Effector memory CD4-positive, alpha-beta T cell (primary cell): Measurements from ENCODE around the gene CNTN1.
"Not testable (repeated sequence)": the region's sequence is repeated elsewhere in the genome, so short reads cannot be mapped to it uniquely, and the experiment has no call there.

Experiments
- DNase-seq, 3 donors: peaks; one replicate each; pipeline ENCODE4 v3.0.0-alpha.2; 2020
- H3K27ac ChIP-seq: 2 replicates; pipeline ENCODE4 v1.7.0; 2013; ENCODE audit warnings: mild to moderate bottlenecking, low read length, moderate library complexity; ENCODE audit not compliant: insufficient read depth, poor library complexity, severe bottlenecking
- H3K27me3 ChIP-seq: replicated peaks from 2 replicates; pipeline ENCODE4 v1.7.0; 2013; ENCODE audit warnings: mild to moderate bottlenecking, low read length; ENCODE audit not compliant: insufficient read depth, control insufficient read depth, poor library complexity, severe bottlenecking
- H3K36me3 ChIP-seq: 2 replicates; pipeline ENCODE4 v1.7.0; 2013; ENCODE audit warnings: mild to moderate bottlenecking, low read length, moderate library complexity; ENCODE audit not compliant: control insufficient read depth, insufficient read depth
- H3K4me1 ChIP-seq: 2 replicates; pipeline ENCODE4 v1.7.0; 2013; ENCODE audit warnings: low read length, mild to moderate bottlenecking; ENCODE audit not compliant: control insufficient read depth, insufficient read depth, poor library complexity, severe bottlenecking
- H3K4me3 ChIP-seq: 2 replicates; pipeline ENCODE4 v1.7.0; 2013; ENCODE audit warnings: low read length, low read depth, mild to moderate bottlenecking; ENCODE audit not compliant: insufficient read depth, poor library complexity, severe bottlenecking
- H3K9me3 ChIP-seq: 2 replicates; pipeline ENCODE4 v1.7.0; 2013; ENCODE audit warnings: mild to moderate bottlenecking, low read length, moderate library complexity; ENCODE audit not compliant: control insufficient read depth

Gene CNTN1

DNA sequence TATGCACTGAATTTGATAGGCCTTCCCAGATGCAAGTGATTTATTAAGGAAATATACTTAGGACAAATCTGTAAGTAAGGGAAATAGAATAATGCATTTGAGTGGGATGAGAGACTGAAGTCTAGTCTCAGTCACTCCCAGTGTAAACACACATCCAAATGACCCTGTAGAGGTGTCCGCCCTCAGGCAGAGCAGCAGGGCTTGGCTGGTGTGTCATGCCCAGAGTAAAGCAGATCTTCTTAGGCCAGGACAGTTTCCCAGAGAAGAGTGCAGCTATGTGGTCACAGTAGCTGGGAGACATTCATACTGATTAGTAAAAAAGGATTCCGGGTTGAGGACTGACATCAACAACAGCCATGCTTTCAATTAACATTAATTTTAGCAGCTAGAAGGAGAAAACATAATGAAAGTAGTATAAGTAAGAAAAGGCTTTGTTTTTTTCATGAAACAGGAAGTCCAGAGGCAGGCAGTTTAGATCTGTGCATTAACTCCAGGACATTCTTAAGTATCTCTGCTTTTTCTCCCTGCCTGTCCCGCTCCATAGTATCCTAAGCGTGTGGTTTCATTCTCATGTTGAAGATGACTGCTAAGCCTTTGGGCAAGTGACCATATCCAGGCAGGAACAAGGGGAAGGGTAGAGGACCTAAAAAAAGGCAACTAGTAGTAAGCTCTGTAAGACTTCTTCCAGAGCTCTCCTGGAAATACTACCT lies 35.7 kb downstream of the CNTN1 start:
- H3K4me1 ChIP-seq = no peaks in the 10 kb centered on the region
- H3K9me3 ChIP-seq = no peaks in the 10 kb centered on the region
- H3K4me3 ChIP-seq = no peak overlapping the region
- no peaks in the 10 kb centered on the region for H3K36me3 ChIP-seq
- H3K27ac ChIP-seq = no peak overlapping the region
- no peaks in the 10 kb centered on the region for H3K27me3 ChIP-seq
- no peak for DNase-seq

GRCh38 chr12:40730281-40730680 lies 38.0 kb downstream of the CNTN1 start:
- Histone ChIP-seq H3K36me3 (no peaks in the 10 kb centered on the region), H3K27ac (no peak overlapping the region), H3K4me3 (no peak overlapping the region), H3K4me1 (no peaks in the 10 kb centered on the region), H3K9me3 (no peaks in the 10 kb centered on the region), H3K27me3 (no peaks in the 10 kb centered on the region)
- DNase-seq = no peak

DNA sequence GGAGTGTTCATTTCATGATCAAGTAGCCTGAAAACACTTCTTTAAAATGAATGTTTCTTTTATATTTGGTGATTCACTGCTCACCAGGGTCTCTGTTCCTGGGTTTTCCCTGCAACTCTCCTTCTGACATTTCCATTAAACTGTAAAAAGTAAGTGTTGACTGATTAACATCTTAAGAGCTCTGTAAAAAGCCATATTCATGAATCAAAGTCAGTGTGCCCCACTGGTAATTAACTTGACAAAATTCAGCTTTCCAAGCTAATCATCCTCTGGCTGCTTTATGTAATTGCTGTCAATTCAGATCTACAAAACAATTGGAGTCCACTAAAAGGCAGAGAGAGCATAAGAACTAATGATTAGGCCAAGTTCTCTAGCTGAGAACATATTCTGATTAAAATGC lies 41.6 kb downstream of the CNTN1 start:
- Histone ChIP-seq H3K27me3 (no peaks in the 10 kb centered on the region), H3K4me1 (no peaks in the 10 kb centered on the region), H3K9me3 (no peaks in the 10 kb centered on the region), H3K4me3 (no peak overlapping the region), H3K36me3 (no peaks in the 10 kb centered on the region), H3K27ac (no peak overlapping the region)
- DNase-seq = no peak

- no peak for DNase-seq
- no peaks in the 10 kb centered on the region for H3K9me3 ChIP-seq
Observed at GRCh38 chr12:40734276-40734675, 42.0 kb downstream of the CNTN1 start.

GRCh38 chr12:40735551-40736230 lies 43.5 kb downstream of the CNTN1 start:
- no peaks in the 10 kb centered on the region for H3K36me3 ChIP-seq
- no peak overlapping the region for H3K4me3 ChIP-seq
- no peaks in the 10 kb centered on the region for H3K27me3 ChIP-seq
- no peak overlapping the region for H3K27ac ChIP-seq
- no peaks in the 10 kb centered on the region for H3K4me1 ChIP-seq
- DNase-seq = no peak
- H3K9me3 ChIP-seq = no peaks in the 10 kb centered on the region

More at GRCh38 chr12:40734276-40734675, 42.0 kb downstream of the CNTN1 start:
- H3K4me1 ChIP-seq = no peaks in the 10 kb centered on the region
- no peaks in the 10 kb centered on the region for H3K36me3 ChIP-seq
- H3K27ac ChIP-seq = no peak overlapping the region
- H3K4me3 ChIP-seq = no peak overlapping the region
- no peaks in the 10 kb centered on the region for H3K27me3 ChIP-seq

DNA sequence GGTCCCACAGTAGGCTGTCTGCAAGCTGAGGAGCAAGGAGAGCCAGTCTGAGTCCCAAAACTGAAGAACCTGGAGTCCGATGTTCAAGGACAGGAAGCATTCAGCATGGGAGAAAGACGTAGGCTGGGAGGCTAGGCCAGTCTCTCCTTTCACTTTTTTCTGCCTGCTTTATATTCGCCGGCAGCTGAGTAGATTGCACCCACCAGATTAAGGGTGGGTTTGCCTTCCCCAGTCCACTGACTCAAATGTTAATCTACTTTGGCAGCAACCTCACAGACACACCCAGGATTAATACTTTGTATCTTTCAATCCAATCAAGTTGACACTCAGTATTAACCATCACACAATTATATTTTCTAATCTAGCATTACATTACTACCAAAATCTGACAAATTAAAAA lies 45.2 kb downstream of the CNTN1 start:
- not testable (repeated sequence) for H3K4me1 ChIP-seq, DNase-seq, H3K4me3 ChIP-seq, H3K36me3 ChIP-seq, H3K27me3 ChIP-seq, H3K9me3 ChIP-seq, H3K27ac ChIP-seq

- H3K27ac ChIP-seq = no peak overlapping the region
- no peaks in the 10 kb centered on the region for H3K27me3 ChIP-seq
- H3K4me1 ChIP-seq = no peaks in the 10 kb centered on the region
- no peaks in the 10 kb centered on the region for H3K9me3 ChIP-seq
- H3K36me3 ChIP-seq = no peaks in the 10 kb centered on the region
- DNase-seq = no peak
- H3K4me3 ChIP-seq = no peak overlapping the region
Observed at GRCh38 chr12:40738856-40739255, 46.6 kb downstream of the CNTN1 start.

DNA sequence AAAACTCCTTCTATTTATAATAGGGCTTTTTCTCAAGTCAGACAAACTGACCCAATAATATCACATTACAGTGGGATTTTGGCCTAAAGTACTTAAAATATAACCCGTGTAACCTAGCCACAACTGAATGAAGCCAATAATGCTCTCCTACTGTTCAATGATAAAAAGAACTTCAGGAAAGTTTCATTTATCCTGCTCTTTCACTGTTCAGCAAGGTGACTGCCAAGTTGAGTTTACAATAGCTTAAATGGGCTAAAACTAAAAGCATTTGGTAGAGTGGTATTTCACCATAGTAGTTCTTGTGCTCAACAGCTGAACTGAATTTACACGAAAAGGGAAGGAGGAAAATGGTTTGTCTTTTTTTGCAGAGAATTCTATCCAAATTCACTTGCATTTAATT lies 49.8 kb downstream of the CNTN1 start:
- Histone ChIP-seq H3K9me3 (no peaks in the 10 kb centered on the region), H3K4me3 (no peak overlapping the region), H3K4me1 (no peaks in the 10 kb centered on the region), H3K27ac (no peak overlapping the region), H3K36me3 (no peaks in the 10 kb centered on the region), H3K27me3 (no peaks in the 10 kb centered on the region)
- DNase-seq = no peak

DNA sequence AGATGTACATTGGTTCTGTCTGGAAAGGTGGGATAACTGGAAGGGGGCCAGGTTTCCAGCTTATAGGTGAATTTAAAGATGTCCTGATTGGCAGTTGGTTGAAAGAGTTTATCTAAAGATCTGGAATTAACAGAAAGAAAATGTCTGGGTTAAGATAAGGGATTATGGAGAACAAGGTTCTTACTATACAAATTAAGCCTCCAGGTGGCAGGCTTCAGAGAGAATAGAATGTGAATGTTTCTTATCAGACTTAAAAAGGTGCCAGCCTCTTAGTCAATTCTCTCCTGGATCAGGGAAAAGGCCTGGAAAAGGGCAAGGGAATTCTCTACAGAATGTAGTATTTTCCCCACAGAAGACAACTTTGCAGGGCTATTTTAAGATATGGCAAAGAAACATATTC lies 53.1 kb downstream of the CNTN1 start:
- no peak overlapping the region for H3K4me3 ChIP-seq

DNA sequence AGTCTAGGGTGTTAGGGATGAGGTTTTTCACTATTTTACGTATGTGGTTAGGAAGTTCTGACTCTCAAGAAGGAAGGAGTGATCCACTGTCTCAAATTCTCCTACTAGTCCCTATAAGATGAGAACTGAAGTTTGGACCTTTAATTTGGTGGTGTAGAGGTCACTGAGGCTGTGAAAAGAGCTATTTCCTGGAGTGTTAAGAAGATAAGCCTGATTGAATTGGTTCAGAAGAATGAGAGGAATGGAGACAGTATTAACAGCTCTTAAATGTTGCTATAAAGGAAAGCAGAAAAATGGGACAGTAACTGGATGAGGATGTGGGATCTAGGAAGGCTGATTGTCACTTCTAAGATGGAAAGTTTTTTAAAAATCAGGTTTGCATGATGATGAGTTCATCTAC lies 57.6 kb downstream of the CNTN1 start:
- no peak for DNase-seq
- H3K27me3 ChIP-seq = no peaks in the 10 kb centered on the region
- no peak overlapping the region for H3K27ac ChIP-seq
- H3K9me3 ChIP-seq = no peaks in the 10 kb centered on the region
- no peaks in the 10 kb centered on the region for H3K4me1 ChIP-seq
- no peaks in the 10 kb centered on the region for H3K36me3 ChIP-seq
- no peak overlapping the region for H3K4me3 ChIP-seq

More for the DNA sequence above, 53.1 kb downstream of the CNTN1 start:
- DNase-seq = no peak
- Histone ChIP-seq H3K27ac (no peak overlapping the region), H3K4me1 (no peaks in the 10 kb centered on the region), H3K36me3 (no peaks in the 10 kb centered on the region), H3K27me3 (no peaks in the 10 kb centered on the region), H3K9me3 (no peaks in the 10 kb centered on the region)
